Mesodermal cell (in vitro differentiated cells): Measurements from ENCODE around the gene AHSG.

ENCODE experiments used
- H3K27ac ChIP-seq: 2 replicates; pipeline ENCODE4 v1.7.0; 2013; ENCODE audit warnings: mild to moderate bottlenecking, low read depth, low read length, moderate library complexity; ENCODE audit not compliant: severe bottlenecking
- H3K36me3 ChIP-seq: 2 replicates; pipeline ENCODE4 v1.7.1; 2013; ENCODE audit warnings: mild to moderate bottlenecking, low read length, moderate library complexity; ENCODE audit not compliant: control insufficient read depth, insufficient read depth
- H3K4me1 ChIP-seq: one replicate; pipeline ENCODE4 v1.7.1; 2013; ENCODE audit warnings: mild to moderate bottlenecking, low read length; ENCODE audit not compliant: insufficient read depth, control insufficient read depth, poor library complexity, severe bottlenecking
- H3K4me3 ChIP-seq: 2 replicates; pipeline ENCODE4 v1.7.0; 2013; ENCODE audit warnings: low read length, control low read depth, mild to moderate bottlenecking; ENCODE audit not compliant: insufficient read depth, poor library complexity, severe bottlenecking; ENCODE audit errors: extremely low read depth
- H3K9me3 ChIP-seq: 2 replicates; pipeline ENCODE4 v1.7.1; 2013; ENCODE audit warnings: mild to moderate bottlenecking, low read length, moderate library complexity; ENCODE audit not compliant: control insufficient read depth
- WGBS, 2 experiments: methylation state at CpG; one replicate each; pipeline ENCODE4 v1.1.5; 2013; ENCODE audit warnings: missing lambda C conversion rate in 2 of 2; ENCODE audit not compliant: insufficient coverage in 2 of 2; 5-methylcytosine and 5-hydroxymethylcytosine counted together

The AHSG gene

DNA sequence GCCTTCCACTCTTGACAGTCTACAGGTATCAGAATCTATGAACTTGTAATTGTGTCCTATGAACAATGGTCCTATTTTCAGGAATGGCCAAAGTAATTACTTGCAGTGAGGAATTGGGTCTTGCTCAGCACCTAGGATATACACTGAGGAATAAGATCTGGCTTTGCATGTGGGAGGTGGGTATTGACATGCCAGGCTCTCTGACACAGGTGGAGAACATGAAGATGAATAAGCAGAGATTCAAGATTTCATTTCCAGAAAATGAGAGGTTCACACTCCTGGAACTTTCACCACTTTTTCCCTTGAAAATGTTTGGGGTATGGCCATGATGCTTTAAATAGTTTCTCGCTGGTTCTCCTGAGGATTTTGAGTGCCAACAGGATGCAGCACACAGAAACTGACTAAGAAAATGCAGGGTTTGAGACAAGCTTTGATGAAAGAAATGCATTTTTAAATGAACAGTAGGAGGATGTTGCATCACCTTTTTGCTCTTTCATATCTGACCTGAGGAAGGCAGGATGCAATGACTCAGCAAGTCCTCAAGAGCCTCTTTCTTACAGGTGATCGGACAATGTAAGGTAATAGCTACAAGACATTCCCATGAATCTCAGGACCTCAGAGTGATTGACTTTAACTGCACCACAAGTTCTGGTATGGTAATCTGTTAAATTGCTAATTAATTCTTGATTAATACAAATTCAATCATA is 56.7 kb downstream of the AHSG start:
- peaks cover 1% of the 10 kb centered on the region for H3K4me1 ChIP-seq
- H3K27ac ChIP-seq: no peak overlapping the region
- H3K4me3 ChIP-seq: no peak overlapping the region
- no peaks in the 10 kb centered on the region for H3K36me3 ChIP-seq
- WGBS, 2 experiments: 86 to 90% methylated on average over 1 of the region's 2 CpGs
- H3K9me3 ChIP-seq: no peaks in the 10 kb centered on the region

DNA sequence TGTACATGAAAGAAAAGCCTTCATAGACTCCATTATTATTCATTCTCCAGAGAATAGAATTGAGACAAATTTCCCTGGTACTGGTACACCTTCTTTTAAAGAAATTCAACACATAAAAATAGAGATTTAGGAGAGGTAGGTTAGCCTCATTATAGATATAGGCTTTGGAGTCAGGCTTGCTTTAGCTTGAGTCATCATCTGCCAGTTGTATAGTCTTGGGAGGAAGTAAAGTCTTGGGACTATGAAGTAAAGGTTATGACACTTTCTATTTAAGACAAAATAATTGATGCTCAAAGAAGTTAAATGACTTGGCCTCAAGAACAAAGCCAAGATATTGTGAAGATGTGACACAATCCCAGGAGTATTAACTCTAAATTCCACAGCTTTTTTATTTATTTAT is 57.3 kb downstream of the AHSG start:
- H3K9me3 ChIP-seq: no peaks in the 10 kb centered on the region
- no peak overlapping the region for H3K27ac ChIP-seq

More for the DNA sequence above, 57.3 kb downstream of the AHSG start:
- H3K4me3 ChIP-seq: no peak overlapping the region
- no peaks in the 10 kb centered on the region for H3K4me1 ChIP-seq
- H3K36me3 ChIP-seq: no peaks in the 10 kb centered on the region
